ENCODE data around the gene MAJIN.

The MAJIN gene

GRCh38 chr11:64892411-64892831 is 79.5 kb downstream of the MAJIN start:
- no peak for DNase-seq (ENCODE audit: low read depth)

DNA sequence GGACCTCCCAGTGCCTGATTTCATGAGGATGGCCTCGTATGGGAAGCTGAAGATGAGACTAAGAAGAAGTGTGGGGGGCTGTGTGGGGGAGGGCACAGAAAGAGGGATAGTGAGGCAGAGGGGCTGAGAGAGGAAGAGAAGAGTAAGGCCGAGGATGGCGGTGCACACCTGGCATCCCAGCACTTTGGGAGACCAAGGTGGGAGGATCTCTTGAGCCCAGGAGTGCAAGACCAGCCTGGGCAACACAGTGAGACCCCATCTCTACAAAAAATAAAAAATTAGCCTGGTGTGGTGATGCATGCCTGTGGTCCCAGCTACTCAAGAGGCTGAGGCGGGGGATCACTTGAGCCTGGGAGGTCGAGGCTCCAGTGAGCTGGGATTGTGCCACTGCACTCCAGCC is 80.0 kb downstream of the MAJIN start:
- no peak for DNase-seq (ENCODE audit: low read depth)

DNA sequence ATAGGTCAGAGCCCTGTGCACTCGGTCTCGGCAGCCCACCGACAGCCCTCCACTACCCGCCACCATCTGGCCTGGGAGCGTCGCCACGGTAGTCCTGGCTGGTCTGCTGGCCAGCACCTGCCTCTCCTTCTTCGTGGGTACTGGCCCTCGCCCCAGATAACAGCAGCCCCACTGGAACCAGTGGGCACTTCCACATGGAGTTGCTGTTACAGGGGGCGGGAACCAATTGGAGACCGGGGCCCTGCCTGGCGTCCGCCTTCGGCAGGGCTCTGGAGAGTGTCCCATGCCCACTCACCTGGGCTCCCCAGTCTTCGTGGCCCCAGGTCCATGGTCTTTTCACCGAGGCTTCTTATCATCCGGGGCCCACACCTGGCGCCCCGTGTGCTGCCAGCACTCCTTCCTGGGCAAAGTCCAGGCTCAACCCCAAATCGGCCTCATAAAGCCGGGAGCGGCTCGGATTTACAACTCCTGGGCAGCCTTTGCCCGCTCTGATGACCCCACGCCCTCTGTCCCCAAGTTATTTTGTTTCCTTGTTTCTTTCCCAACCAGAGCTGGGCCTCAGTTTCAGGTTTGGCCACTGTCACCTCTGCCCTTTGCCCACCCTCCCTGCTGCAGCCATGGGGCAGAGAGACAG is 80.6 kb downstream of the MAJIN start:
- DNase-seq (ENCODE audit: low read depth) = no peak

DNA sequence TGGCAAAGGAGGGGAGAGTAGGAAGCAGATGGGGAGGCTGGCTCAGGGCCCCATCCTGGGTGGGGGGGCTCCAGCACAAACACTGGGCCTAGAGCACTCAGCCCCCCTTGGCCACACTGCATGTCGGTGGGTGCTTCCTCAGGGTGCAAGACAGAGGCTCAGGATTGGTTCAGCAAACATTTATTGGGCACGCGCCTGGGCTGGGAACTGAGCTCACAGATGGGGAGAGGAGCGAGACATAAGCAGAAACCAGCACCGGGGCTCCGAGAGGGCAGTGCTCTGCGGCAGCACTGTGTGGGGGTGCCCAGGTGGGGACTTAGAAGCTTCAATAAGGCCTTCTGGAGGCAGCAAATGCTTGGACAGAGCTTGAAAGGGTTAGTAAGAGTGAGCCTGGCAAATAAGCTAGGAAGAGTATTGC is 81.4 kb downstream of the MAJIN start:
- no peak for DNase-seq (ENCODE audit: low read depth)

- peak; percentile 86 for DNase-seq (ENCODE audit: low read depth)
Observed at GRCh38 chr11:64888729-64889511, 83.0 kb downstream of the MAJIN start.

GRCh38 chr11:64888406-64888728 is 83.5 kb downstream of the MAJIN start:
- DNase-seq (ENCODE audit: low read depth) = no peak
